LNCAP (cell line): ENCODE data around the gene SPINK13.

Experiments
- CTCF ChIP-seq: fragments of 450-650 bp; IDR thresholded peaks from 2 replicates; pipeline ENCODE4 v1.5.1; 2017; ENCODE audit warnings: mild to moderate bottlenecking

The SPINK13 gene

DNA sequence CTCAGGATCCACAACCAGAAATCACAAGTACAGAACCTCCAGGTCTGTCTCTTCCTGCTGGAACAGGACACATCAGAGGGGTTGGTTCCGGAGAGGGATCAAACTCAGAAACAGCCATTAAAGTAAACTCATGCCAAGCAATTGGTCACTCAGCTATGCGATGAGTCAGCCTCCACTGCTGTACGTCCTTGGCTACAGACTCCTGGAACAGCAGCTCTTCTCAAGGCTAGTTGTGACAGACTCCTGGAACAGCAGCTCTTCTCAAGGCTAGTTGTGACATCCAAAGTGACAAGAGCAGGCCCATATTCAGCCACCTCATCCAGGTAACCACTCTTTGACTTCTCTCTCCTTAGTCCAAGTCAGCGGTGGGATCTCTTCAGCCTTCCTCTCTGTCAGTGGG is at the start of gene SPINK13:
Gene SPINK13 (plus strand): TSS at position 229 of the 400 bp plus-strand sequence. CDS start 1,279 bp downstream, outside the sequence.
- no peak for TF ChIP-seq CTCF

GRCh38 chr5:148221508-148221907 is 47.1 kb upstream of the SPINK13 start:
- TF ChIP-seq CTCF = no peak

GRCh38 chr5:148224117-148224742 is 44.4 kb upstream of the SPINK13 start:
- TF ChIP-seq CTCF = no peak

DNA sequence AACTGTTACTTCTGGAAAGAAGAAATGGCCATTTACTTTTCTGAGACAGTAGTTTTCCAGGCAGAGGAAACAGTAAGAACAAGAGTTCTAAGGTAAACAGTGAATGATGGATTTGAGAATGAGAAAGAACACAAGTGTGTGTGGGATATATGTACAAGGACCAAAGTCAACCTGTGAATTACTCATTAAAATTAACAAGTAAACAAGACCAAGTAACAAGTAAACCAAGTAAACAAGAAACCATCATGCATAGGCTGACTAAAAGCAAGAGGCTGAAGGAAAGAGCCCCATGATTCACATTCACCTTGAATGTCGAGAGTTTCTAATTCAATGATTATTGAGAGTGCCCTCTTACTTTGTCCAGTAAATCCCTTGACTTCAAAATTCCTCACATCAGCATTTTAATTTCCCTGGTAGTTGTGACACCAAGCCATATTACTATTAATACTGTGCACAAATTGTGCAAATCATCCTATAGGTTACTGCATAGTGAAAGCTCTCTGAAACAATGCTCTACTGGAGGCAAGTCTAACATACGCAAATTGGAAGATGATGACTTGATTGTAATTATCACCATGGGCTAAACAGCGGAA is 40.1 kb upstream of the SPINK13 start:
- TF ChIP-seq CTCF = no peak

- no peak for TF ChIP-seq CTCF
Observed at GRCh38 chr5:148229840-148230239, 38.8 kb upstream of the SPINK13 start.

DNA sequence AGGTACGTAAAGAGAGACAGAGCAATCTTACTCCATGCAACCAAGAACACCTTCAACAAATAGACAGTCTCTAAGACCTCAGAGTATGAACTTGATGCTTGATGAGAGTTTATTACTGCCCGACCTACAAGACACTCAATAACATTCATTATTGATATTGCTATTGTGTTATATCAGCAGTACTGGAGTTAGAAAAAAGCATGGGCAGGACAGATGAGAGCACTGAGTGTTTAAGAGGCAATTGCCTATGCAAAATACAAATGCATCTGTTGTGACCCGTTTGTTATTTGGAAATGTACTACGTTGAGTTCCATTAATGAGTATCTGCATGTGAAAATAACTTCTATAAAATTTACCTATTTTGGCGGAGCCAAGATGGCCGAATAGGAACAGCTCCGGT is 38.4 kb upstream of the SPINK13 start:
- TF ChIP-seq CTCF = no peak

GRCh38 chr5:148237785-148238417 is 30.7 kb upstream of the SPINK13 start:
- no peak for TF ChIP-seq CTCF
